ENCODE measurements around the gene TNS1.

- TF ChIP-seq, protein P1, sequence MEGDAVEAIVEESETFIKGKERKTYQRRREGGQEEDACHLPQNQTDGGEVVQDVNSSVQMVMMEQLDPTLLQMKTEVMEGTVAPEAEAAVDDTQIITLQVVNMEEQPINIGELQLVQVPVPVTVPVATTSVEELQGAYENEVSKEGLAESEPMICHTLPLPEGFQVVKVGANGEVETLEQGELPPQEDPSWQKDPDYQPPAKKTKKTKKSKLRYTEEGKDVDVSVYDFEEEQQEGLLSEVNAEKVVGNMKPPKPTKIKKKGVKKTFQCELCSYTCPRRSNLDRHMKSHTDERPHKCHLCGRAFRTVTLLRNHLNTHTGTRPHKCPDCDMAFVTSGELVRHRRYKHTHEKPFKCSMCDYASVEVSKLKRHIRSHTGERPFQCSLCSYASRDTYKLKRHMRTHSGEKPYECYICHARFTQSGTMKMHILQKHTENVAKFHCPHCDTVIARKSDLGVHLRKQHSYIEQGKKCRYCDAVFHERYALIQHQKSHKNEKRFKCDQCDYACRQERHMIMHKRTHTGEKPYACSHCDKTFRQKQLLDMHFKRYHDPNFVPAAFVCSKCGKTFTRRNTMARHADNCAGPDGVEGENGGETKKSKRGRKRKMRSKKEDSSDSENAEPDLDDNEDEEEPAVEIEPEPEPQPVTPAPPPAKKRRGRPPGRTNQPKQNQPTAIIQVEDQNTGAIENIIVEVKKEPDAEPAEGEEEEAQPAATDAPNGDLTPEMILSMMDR (IDR thresholded peaks at IDR 0.05): peak; percentile 38 to 77 (median 70)
- TF ChIP-seq POLR2A (IDR thresholded peaks at IDR 0.05): no peak
Observed at GRCh38 chr2:217988014-217988839, 14.6 kb downstream of the TNS1 start.

All from Peyer's patch (tissue), 4 donors.